SK-N-SH (cell line): ENCODE data around the gene TRAPPC6A.

Source experiments
- CTCF ChIP-seq: fragments of 200-600 bp; sonication (generic); IDR thresholded peaks from 2 replicates; pipeline ENCODE4 v1.6.1; 2017; ENCODE audit warnings: antibody characterized with exemption, mild to moderate bottlenecking, moderate library complexity
- NFIC ChIP-seq: IDR thresholded peaks from 2 replicates; pipeline ENCODE4 v1.4.0; 2012; ENCODE audit warnings: borderline replicate concordance
- POLR2AphosphoS5 ChIP-seq: IDR thresholded peaks from 2 replicates; pipeline ENCODE4 v1.6.1; 2012; ENCODE audit warnings: low read depth, low read length
- RAD21 ChIP-seq: IDR thresholded peaks from 2 replicates; pipeline ENCODE4 v1.6.1; 2012; ENCODE audit warnings: mild to moderate bottlenecking, low read length
- USF2 ChIP-seq: fragments of 150-350 bp; IDR thresholded peaks from 2 replicates; pipeline ENCODE4 v1.6.1; 2017; ENCODE audit warnings: antibody characterized with exemption, low read length, low read depth, borderline replicate concordance

GRCh38 chr19:45158503-45159209 is 19.4 kb downstream of the TRAPPC6A start:
- no peak for TF ChIP-seq NFIC
- no peak for TF ChIP-seq USF2
- no peak for TF ChIP-seq CTCF
- no peak for TF ChIP-seq POLR2AphosphoS5
- TF ChIP-seq RAD21 = no peak
